DOHH2 (cell line): ENCODE data around the gene CKB.

Source experiments
- H3F3A ChIP-seq: fragments of 200-600 bp; sonication (generic), shearing (Covaris generic); 2 replicates; pipeline ENCODE4 v1.6.0; 2016; ENCODE audit warnings: antibody characterized with exemption, mild to moderate bottlenecking; ENCODE audit not compliant: control insufficient read depth, insufficient read depth
- H3K27ac ChIP-seq: fragments of 200-600 bp; sonication (generic); 2 replicates; pipeline ENCODE4 v1.5.1; 2014; ENCODE audit warnings: low read depth, mild to moderate bottlenecking, low read length, moderate library complexity
- H3K27me3 ChIP-seq: fragments of 200-600 bp; sonication (generic); 2 replicates; pipeline ENCODE4 v1.6.1; 2014; ENCODE audit warnings: mild to moderate bottlenecking, low read length, mixed read lengths; ENCODE audit not compliant: control insufficient read depth
- H3K36me3 ChIP-seq: fragments of 200-600 bp; sonication (generic); 2 replicates; pipeline ENCODE4 v1.6.1; 2014; ENCODE audit warnings: mild to moderate bottlenecking, low read length, moderate library complexity, mixed read lengths; ENCODE audit not compliant: control insufficient read depth
- H3K4me1 ChIP-seq: fragments of 200-600 bp; sonication (generic); 2 replicates; pipeline ENCODE4 v1.6.1; 2014; ENCODE audit warnings: mild to moderate bottlenecking, low read length, mixed read lengths; ENCODE audit not compliant: control insufficient read depth
- H3K4me2 ChIP-seq: fragments of 200-600 bp; sonication (generic); 2 replicates; pipeline ENCODE4 v1.6.0; 2014; ENCODE audit warnings: mild to moderate bottlenecking, low read length, moderate library complexity
- H3K4me3 ChIP-seq: fragments of 200-600 bp; sonication (generic); 2 replicates; pipeline ENCODE4 v1.5.1; 2014; ENCODE audit warnings: mild to moderate bottlenecking, low read length, mixed read lengths
- H3K79me2 ChIP-seq: fragments of 200-600 bp; sonication (generic); 2 replicates; pipeline ENCODE4 v1.6.1; 2014; ENCODE audit warnings: mild to moderate bottlenecking, low read length, mixed read lengths; ENCODE audit not compliant: control insufficient read depth
- H3K9me2 ChIP-seq: fragments of 200-600 bp; sonication (generic); replicated peaks from 2 replicates; pipeline ENCODE4 v1.6.1; 2014; ENCODE audit warnings: mild to moderate bottlenecking, low read length, mixed read lengths; ENCODE audit not compliant: control insufficient read depth
- H3K9me3 ChIP-seq: fragments of 200-600 bp; sonication (generic); 2 replicates; pipeline ENCODE4 v1.6.1; 2014; ENCODE audit warnings: antibody characterized with exemption, low read length, mixed read lengths; ENCODE audit not compliant: control insufficient read depth, insufficient read depth
- H4K20me1 ChIP-seq: fragments of 200-600 bp; sonication (generic); 2 replicates; pipeline ENCODE4 v1.6.0; 2014; ENCODE audit warnings: low read depth, mild to moderate bottlenecking, antibody characterized with exemption, low read length, moderate library complexity; ENCODE audit not compliant: control insufficient read depth, insufficient read depth
- CTCF ChIP-seq: fragments of 200-600 bp; sonication (generic); IDR thresholded peaks from one replicate; pipeline ENCODE4 v1.5.1; 2014; ENCODE audit warnings: antibody characterized with exemption, mild to moderate bottlenecking, low read depth, low read length; ENCODE audit not compliant: poor library complexity, severe bottlenecking
- EZH2phosphoT487 ChIP-seq: fragments of 200-600 bp; sonication (generic); IDR thresholded peaks from 2 replicates; pipeline ENCODE4 v1.6.1; 2017; ENCODE audit warnings: borderline replicate concordance, mild to moderate bottlenecking, antibody characterized with exemption, low read length, moderate library complexity, mixed read lengths

CKB gene

GRCh38 chr14:103530390-103530789, 7.8 kb upstream of the CKB start:
- no peaks in the 10 kb centered on the region for H3F3A ChIP-seq
- H3K9me3 ChIP-seq, result no peaks in the 10 kb centered on the region
- peaks cover 30% of the 10 kb centered on the region for H3K36me3 ChIP-seq
- no peaks in the 10 kb centered on the region for H3K27me3 ChIP-seq
- H3K4me2 ChIP-seq, result peak overlapping the region; percentile 92
- no peaks in the 10 kb centered on the region for H4K20me1 ChIP-seq
- H3K4me3 ChIP-seq, result peak overlapping the region; percentile 88
- H3K27ac ChIP-seq, result no peak overlapping the region
- H3K79me2 ChIP-seq, result peaks cover 41% of the 10 kb centered on the region
- no peak for TF ChIP-seq EZH2phosphoT487
- no peak for TF ChIP-seq CTCF
- no peaks in the 10 kb centered on the region for H3K9me2 ChIP-seq
- peaks cover 32% of the 10 kb centered on the region for H3K4me1 ChIP-seq

GRCh38 chr14:103529383-103530365, 7.0 kb upstream of the CKB start:
- no peaks in the 10 kb centered on the region for H3K27me3 ChIP-seq
- H3F3A ChIP-seq, result no peaks in the 10 kb centered on the region
- no peak overlapping the region for H3K27ac ChIP-seq
- peak overlapping the region; percentile 88 for H3K4me3 ChIP-seq
- H3K4me1 ChIP-seq, result peaks cover 32% of the 10 kb centered on the region
- H3K79me2 ChIP-seq, result peaks cover 41% of the 10 kb centered on the region
- no peaks in the 10 kb centered on the region for H4K20me1 ChIP-seq
- H3K4me2 ChIP-seq, result peak overlapping the region; percentile 92
- TF ChIP-seq CTCF (no peak), EZH2phosphoT487 (no peak)
- peaks cover 29% of the 10 kb centered on the region for H3K36me3 ChIP-seq
- H3K9me3 ChIP-seq, result no peaks in the 10 kb centered on the region
- H3K9me2 ChIP-seq, result no peaks in the 10 kb centered on the region

- no peaks in the 10 kb centered on the region for H3F3A ChIP-seq
- H3K4me1 ChIP-seq, result peaks cover 32% of the 10 kb centered on the region
- peak within 1 kb of the TSS; percentile 92 for H3K4me2 ChIP-seq
- no peaks in the 10 kb centered on the region for H3K9me2 ChIP-seq
- H4K20me1 ChIP-seq, result no peaks in the 10 kb centered on the region
- H3K27me3 ChIP-seq, result no peaks in the 10 kb centered on the region
- no peak within 1 kb of the TSS for H3K27ac ChIP-seq
- no peaks in the 10 kb centered on the region for H3K9me3 ChIP-seq
- peaks cover 25% of the 10 kb centered on the region for H3K36me3 ChIP-seq
- peak within 1 kb of the TSS; percentile 88 for H3K4me3 ChIP-seq
- peaks cover 41% of the 10 kb centered on the region for H3K79me2 ChIP-seq
- TF ChIP-seq EZH2phosphoT487 (no peak), CTCF (no peak)
Measured at GRCh38 chr14:103528587-103529382, 6.2 kb upstream of the CKB start, which contains the start of gene TRMT61A. TRMT61A (plus strand) TSS chr14:103529196; CDS start chr14:103529979, 783 bp downstream.
